Fibroblast of villous mesenchyme (primary cell): ENCODE results near the gene AGPS. TPM values are rescaled to one million over a fixed set of nuclear protein-coding genes. Genes with fewer than 3 reads are reported as not detected.
A peak's percentile ranks its signal among the peaks of the same experiment; 100 is the strongest.

Experiments
- DNase-seq: peaks from one replicate; pipeline ENCODE4 v3.0.0-alpha.2; 2010; ENCODE audit warnings: low read depth
- H3K4me3 ChIP-seq: 2 replicates; pipeline ENCODE4 v1.5.1; 2011; ENCODE audit warnings: low read depth, mild to moderate bottlenecking, low read length
- CTCF ChIP-seq: IDR thresholded peaks from 2 replicates; pipeline ENCODE4 v1.5.1; 2012; ENCODE audit warnings: low read depth, mild to moderate bottlenecking, low read length; ENCODE audit not compliant: insufficient read depth
- total RNA-seq: library from RNA; depleted of rRNA; stranded (reverse); fragments of >200 nt; gene quantifications from 2 replicates; pipeline ENCODE4 v1.2.3, GENCODE V29; 2012

AGPS gene
- total RNA-seq, 1 donor: 46.2 TPM

GRCh38 chr2:177553176-177553884, 160.8 kb downstream of the AGPS start:
- DNase-seq: peak; percentile 30

GRCh38 chr2:177554365-177554764, 161.8 kb downstream of the AGPS start:
- DNase-seq: no peak
- no peak for TF ChIP-seq CTCF
- no peak overlapping the region for H3K4me3 ChIP-seq

More at GRCh38 chr2:177553176-177553884, 160.8 kb downstream of the AGPS start:
- TF ChIP-seq CTCF: no peak
- H3K4me3 ChIP-seq: peak overlapping the region; percentile 91

DNA sequence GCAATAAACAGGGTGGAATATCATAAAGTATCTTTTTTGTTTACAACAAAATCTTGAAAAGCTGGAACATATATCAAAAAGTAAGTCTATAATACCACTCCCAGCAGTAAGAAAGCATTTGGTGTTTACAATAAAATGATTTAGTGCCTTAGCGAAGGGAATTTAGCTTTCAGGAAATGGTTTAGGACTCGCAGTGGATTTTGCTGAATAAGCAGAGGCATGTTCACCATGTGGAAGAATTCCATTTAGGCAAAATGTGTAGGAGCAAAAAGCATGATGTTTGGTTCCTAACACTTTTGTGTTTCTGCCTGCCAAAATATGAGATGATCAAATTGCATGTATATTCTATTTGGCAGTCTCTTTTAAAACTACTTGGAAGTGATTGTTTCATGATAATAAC, 163.6 kb downstream of the AGPS start:
- peak; percentile 75 for DNase-seq
- H3K4me3 ChIP-seq: no peak overlapping the region
- TF ChIP-seq CTCF: no peak

GRCh38 chr2:177557794-177558193, 165.2 kb downstream of the AGPS start:
- DNase-seq: no peak
- no peak for TF ChIP-seq CTCF
- H3K4me3 ChIP-seq: no peak overlapping the region

DNA sequence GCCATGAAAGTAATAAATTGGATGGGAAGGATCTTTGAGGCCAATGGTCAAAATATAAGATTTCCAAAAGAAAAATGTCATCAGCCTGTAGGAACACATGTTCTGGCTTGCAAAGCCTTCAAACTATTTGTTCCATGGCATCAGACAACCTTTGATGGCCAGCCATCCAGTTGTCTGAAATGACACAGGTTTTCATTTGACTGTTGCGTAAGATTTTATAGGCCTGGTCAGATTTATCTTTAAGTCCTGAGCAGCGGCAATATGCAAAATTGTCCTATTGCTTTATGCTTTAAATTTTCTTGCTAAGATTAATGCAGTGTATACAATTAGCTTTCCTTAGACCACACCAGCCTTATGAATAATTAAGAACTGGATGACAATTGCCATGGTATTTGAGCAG, 167.1 kb downstream of the AGPS start:
- no peak for DNase-seq
- H3K4me3 ChIP-seq: no peak overlapping the region
- TF ChIP-seq CTCF: no peak

GRCh38 chr2:177568390-177568789, 175.8 kb downstream of the AGPS start:
- H3K4me3 ChIP-seq: no peak overlapping the region
- DNase-seq: no peak
- no peak for TF ChIP-seq CTCF

DNA sequence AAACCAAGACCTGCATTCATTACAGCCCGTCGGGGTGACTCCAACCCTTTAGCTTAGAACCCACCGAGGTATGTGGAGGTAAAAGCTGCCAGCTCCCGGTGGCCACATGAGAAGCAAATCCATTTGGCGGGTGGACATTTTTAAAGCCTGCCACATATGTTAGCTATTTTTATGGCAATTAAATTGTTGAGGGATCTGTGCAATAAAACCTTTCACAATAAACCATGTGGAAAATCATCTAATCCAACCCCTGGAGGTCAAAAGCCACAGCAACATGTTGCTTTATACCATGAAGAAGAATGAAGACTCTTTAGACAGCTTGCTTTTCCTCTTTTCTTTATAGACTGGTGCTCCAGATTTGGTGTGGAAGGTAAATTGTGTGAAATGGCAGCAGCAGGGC, 176.3 kb downstream of the AGPS start:
- H3K4me3 ChIP-seq: no peak overlapping the region
- TF ChIP-seq CTCF: no peak
- peak; percentile 21 for DNase-seq
